Raji (cell line): ENCODE results near the gene CEP131.

Experiments
- POLR2A ChIP-seq: IDR thresholded peaks from 2 replicates; pipeline ENCODE4 v1.6.1; 2011; ENCODE audit warnings: low read depth, low read length, control low read depth; ENCODE audit not compliant: insufficient read depth

The CEP131 gene

DNA sequence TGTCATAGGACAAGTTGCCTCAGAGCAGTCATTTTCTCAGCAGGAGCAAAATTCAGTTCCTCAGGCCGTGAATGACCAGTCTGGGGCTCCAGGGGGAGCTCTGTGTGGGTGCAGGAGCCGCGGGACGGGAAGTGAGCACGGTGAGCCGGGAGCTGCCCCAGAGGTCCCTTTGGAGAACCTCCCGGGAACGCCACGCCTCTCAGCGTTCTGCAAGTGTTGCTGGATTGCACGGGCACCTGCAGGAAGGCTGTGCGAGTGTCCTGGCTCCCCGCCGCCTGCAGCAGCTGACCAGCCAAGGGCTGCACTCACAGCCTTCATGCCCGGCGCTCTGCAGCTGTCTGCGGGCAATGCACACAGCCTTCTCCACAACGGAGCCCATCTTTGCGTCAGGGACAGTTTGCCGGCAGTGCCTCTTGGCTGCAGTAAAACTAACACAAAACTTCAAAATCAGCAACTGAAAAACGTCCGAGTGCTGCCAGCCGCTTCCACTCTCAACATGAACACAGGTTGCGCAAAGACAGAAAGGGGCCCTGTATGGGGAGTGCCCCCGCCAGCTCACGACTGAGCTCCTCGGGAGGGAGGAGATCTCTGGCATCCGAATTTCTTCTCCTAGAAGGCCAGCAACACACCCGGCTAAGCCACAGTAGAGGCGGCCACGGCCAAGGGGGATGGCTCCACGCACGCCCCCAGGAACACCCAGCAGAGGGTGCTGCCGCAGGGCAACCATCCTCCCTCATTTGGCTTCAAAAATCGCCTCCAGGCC, 32.4 kb upstream of the CEP131 start:
- TF ChIP-seq POLR2A, result no peak

- TF ChIP-seq POLR2A, result no peak
Observed at GRCh38 chr17:81253358-81254131, 30.8 kb upstream of the CEP131 start.

DNA sequence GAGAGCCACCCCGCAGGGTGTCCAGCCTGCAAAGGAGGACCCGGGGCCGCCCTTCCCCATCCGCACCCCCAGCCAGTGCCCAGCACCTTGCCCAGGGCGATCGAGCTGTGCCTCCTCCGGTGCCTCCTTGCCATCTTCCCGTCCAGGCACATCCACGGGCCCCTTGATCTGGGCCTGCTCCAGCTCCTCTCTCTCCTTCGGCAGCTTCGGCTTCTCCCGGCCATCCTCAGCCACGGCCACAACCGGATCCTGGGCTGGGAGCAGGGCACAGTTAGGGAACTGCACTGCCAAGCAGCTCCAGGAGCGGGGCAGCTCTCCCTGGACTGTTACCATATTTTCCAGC, 30.2 kb upstream of the CEP131 start:
- no peak for TF ChIP-seq POLR2A

- no peak for TF ChIP-seq POLR2A
Observed at GRCh38 chr17:81252326-81252986, 29.7 kb upstream of the CEP131 start.

DNA sequence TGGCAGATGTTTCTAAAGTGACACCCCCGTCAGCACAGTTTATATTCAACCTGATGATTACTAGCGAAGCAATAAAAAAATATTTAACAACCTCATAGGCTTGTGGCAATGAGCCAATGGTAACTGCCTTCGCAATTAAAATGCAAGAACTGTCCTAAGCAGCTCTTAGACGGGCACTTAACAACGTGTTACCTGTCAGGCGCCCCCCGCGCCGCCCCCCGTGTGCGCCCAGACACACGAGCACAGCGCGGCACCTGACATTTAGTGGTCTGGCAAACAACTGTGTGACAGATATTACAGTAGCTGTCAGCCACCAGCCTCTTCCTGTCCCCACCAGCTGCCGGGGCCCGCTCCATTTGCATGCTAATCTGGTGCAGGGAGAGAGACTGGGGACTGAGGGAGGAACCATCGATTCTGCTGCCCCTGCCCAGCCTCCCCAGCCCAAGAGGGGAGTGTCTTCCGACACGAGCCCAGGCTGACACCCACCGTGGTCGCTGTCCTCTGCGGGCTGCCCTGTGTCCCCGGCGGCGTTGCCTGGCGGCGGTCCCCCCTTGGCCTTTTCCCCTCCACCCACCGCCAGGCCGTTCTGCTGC, 29.0 kb upstream of the CEP131 start:
- TF ChIP-seq POLR2A, result no peak

DNA sequence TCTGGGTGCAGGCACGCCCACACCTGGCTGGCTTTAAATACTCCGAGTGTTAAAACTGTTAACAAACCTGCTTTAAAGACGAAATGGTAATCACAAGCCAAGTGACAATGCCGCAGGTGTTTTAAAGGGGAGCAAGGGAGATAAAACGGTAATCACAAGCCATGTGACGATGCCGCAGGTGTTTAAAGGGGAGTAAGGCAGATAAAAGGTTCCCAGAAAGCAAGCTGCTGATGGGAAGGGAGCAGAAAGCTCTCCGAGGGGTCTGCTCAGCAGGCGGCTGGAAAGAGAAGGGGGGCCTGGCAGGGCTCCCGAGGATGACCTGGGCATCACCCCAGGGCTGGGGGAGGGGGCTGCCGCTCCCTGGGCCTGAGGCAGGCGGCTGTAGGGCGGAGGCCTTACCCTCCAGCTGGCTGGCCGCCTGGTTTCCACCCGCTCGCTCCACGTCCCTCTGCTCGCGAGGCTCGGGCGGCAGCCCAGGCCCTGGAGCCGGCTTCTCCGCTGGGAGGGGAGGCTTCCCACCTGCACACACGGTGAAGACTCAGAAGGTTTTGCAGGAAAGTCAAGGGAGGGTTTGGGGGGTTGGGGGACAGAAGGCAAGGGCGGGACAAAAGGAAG, 28.4 kb upstream of the CEP131 start:
- TF ChIP-seq POLR2A, result no peak

DNA sequence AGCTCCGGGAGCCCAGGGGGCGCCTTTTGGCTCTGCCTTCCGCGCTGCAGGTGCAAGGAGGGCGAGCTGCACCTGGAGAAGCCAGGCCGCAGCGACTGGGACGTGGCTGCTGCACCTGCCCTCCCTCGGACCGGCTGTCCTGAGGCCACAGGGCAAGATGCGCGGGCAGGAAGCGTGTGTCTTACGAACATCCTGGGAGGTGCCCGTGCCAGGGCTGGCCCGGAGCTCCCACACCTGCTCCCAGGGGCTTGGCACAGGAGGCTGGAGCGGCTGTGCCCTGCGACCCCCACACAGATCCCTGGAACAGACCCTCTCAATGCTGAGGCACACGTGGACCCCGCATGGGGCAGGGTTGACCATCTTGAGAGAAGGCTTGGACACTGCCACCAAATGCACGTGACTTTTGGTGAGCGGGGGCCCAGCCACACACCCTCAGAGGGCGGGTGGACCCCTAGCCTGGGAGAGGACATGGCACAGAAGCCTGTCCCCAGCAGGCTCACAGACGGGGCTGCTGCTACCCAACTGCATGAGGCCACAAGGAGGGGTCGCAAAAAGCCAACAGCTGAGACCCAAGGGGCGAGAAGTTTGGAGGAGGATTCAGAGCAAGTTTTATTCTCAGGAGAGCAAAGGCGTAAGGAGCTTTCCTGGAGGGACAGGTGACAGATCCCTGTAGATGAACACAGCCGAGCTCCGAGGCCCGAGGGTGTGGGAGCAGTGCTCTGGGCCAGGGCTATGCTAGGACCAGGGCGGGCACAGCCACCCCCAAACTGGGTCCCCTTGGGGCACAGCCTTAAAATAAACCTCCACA, 27.7 kb upstream of the CEP131 start:
- no peak for TF ChIP-seq POLR2A

GRCh38 chr17:81249223-81250040, 26.7 kb upstream of the CEP131 start:
- no peak for TF ChIP-seq POLR2A

- no peak for TF ChIP-seq POLR2A
Observed at GRCh38 chr17:81248649-81249048, 25.9 kb upstream of the CEP131 start.

DNA sequence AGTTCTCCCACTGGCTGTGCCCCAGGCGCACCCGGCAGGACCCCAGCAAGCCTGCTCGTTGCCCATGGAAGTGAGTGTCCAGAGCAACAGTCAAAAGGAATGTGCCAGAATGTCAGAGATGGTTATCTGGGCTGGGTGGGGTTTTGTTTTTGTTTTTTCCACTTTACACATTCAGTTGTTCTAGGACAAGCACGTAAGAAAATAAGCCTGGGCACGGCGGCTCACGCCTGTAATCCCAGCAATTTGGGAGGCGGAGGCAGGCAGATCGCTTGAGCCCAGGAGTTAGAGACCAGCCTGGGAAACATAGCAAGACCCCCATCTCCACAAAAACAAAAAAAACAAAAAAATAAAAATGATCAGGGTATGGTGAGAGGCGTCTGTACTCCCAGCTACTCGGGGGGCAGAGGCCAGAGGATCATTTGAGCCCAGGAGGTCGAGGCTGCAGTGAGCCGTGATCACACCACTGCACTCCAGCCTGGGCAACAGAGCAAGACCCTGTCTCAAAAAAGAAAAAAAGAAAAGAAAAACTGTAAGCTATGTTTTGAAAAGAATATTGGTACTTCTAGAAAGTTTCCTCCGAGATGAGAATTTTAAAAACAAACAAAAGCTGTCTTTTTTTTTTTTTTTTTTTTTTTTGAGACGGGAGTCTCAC, 24.7 kb upstream of the CEP131 start:
- TF ChIP-seq POLR2A, result no peak

- TF ChIP-seq POLR2A, result no peak
Observed at GRCh38 chr17:81246679-81247338, 24.0 kb upstream of the CEP131 start.

- no peak for TF ChIP-seq POLR2A
Observed at GRCh38 chr17:81246343-81246670, 23.5 kb upstream of the CEP131 start.
